Measurements from ENCODE around the gene TESK2. TPM values are rescaled to one million over a fixed set of nuclear protein-coding genes. Genes with fewer than 3 reads are reported as not detected.
"Not testable (repeated sequence)": the region's sequence is repeated elsewhere in the genome, so short reads cannot be mapped to it uniquely, and the experiment has no call there.

Gene TESK2
- total RNA-seq, 1 donor from 2014 or later: 12.3 TPM

DNA sequence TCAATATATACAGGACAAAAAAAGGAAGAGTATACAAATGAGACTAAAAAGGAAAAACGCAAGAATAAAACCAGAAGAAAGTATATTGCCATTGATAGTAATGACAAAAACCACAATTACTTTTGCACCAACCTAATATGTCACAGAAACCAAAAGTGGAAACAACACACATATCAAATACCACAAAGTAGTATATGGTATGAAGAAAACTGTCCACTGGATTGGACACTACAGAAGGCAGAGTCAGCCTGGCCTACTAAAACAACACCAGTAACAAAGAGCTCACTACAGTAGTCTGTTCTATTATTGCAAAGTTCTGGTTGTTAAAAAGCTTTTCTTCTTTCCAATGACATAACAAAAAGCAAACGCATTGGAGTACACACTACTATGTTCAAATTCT, 17.7 kb downstream of the TESK2 start:
- no peak for DNase-seq (ENCODE audit: low spot score)

GRCh38 chr1:45470306-45470798, 20.6 kb downstream of the TESK2 start:
- DNase-seq (ENCODE audit: low spot score): no peak

- not testable (repeated sequence) for DNase-seq (ENCODE audit: low spot score)
Measured at GRCh38 chr1:45467353-45467752, 23.6 kb downstream of the TESK2 start.

GRCh38 chr1:45465277-45465676, 25.7 kb downstream of the TESK2 start:
- DNase-seq (ENCODE audit: low spot score): no peak

GRCh38 chr1:45458894-45459293, 32.1 kb downstream of the TESK2 start:
- DNase-seq (ENCODE audit: low spot score): no peak

DNA sequence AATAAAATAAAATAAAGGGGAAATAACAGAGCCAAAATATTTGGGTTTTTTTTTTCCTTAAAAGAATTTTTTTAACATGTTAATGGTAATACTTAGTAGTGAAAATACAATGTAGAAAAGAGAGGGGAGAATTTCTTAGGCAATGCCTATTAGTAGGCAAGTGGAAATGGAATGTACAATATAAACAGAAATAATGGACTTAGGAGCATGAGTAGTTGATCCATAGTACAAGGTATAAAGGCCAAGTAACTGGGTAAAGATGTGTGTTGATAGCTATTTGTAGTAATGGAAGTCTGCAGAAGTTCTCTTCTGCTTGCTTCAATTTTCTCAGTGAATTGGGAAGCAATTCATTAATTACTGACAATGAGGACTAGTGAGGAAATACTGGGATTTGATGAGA, 34.4 kb downstream of the TESK2 start:
- no peak for DNase-seq (ENCODE audit: low spot score)

- DNase-seq (ENCODE audit: low spot score): no peak
Measured at GRCh38 chr1:45455162-45455561, 35.8 kb downstream of the TESK2 start.

DNA sequence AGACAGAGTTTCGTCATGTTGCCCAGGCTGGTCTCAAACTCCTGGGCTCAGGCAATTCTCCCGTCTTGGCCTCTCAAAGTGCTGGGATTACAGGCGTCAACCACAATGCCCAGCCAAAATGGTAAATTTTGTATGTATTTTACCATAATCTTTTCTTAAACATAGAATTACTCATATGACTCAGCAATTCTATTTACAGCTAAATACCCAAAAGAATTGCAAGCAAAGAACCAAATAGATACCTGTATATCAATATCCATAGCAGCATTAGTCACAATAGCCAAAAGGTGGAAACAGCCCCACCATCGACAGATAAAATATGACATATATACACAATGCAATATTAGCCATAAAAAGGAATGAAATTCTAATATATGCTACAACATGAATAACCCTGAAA, 36.5 kb downstream of the TESK2 start:
- no peak for DNase-seq (ENCODE audit: low spot score)

DNA sequence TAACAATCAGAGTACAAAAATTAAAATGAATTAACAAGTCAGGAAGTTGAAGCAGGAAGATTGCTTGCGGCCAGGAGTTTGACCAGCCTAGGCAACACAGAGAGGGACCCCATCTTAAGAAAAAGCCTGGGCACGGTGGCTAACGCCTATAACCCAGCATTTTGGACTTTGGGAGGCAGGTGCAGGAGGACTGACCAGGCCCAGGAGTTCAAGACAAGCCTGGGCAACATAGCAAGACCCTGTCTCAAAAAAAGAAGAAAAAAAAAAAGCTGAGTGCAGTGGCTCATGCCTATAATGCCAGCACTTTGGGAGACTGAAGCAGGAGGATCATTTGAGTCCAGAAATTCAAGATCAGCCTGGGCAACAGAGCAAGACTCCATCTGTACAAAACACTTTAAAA, 38.5 kb downstream of the TESK2 start:
- DNase-seq (ENCODE audit: low spot score): no peak

- DNase-seq (ENCODE audit: low spot score): no peak
Measured at GRCh38 chr1:45448357-45448756, 42.6 kb downstream of the TESK2 start.

- no peak for DNase-seq (ENCODE audit: low spot score)
Measured at GRCh38 chr1:45446950-45447672, 43.9 kb downstream of the TESK2 start.

GRCh38 chr1:45446530-45446929, 44.4 kb downstream of the TESK2 start:
- DNase-seq (ENCODE audit: low spot score): no peak

DNA sequence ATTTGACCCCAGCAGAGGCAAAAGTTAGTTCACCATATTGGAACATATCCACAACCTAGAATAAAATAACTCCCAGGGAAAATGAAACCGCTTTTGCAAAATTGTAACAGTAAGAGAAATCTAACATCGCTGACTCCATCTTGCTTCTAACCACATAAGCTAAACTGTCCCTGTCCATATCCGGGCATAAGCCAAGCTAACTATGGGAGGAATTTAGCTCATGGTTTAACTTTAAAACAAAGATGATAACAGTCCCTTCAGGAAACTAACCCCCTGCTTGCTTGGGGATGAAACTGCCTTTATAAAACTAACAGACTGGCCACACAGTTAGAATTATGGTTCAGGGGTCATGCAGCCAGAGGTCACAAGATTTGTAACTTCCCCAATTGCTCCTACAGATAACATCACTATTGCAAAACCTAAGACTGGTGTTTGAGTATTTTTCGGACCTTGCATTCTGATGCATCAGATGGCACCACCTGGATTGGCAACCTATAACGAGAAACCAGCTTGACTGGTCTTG, 46.3 kb downstream of the TESK2 start:
- no peak for DNase-seq (ENCODE audit: low spot score)

DNA sequence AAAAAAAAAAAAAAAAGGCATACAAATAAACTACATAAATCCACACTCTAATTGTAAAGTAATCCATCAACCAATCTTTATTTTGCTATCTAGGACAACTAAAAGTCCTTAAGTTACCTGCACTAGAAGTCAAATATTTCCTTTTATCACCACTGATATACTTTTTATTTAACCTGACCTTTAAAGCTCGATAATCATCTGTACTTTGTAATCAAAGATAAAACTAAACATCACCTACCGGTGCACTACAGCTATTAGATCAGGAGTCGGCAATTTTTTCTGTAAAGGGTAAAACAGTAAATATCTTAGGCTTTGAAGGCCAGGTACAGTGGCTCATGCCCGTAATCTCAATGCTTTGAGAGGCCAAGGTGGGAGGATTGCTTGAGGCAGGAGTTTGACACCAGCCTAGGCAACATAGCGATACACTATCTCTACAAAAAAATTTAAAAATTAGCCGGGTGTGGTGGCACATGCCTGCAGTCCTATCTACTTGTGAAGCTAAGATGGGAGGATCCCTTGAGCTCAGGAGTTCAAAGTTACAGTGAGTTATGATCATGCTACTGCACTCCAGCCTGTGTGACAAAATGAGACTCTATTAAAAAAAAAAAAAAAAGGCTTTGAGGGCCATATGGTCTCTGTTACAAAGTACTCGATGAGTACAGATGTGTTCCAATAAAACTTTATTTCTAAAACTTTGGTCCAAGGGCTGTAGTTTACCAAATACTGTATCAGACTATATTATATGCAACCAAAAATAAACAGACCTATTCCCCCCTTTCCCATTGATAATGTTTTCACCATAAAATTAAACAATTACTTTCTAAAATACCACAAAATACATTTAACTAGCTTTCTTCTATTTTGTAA, 47.1 kb downstream of the TESK2 start:
- no peak for DNase-seq (ENCODE audit: low spot score)

DNA sequence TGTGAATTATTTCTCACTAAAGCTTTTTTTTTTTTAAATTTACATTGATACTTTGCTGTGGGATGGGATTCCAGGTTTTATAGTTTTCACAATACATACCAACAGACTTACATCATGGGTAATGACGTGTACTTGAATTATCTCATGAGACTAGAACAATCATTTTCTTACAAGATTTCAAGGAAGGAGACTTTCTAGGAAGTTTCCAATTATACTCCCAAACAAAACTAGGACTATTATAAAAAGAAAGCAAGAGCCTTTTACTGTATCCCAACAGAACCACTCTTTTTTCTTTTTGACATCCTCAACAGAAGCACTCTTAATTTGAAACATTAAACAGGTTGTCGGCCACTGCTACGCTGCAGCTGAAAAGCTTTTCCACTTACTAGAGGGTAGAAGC, 48.7 kb downstream of the TESK2 start:
- DNase-seq (ENCODE audit: low spot score): no peak

DNA sequence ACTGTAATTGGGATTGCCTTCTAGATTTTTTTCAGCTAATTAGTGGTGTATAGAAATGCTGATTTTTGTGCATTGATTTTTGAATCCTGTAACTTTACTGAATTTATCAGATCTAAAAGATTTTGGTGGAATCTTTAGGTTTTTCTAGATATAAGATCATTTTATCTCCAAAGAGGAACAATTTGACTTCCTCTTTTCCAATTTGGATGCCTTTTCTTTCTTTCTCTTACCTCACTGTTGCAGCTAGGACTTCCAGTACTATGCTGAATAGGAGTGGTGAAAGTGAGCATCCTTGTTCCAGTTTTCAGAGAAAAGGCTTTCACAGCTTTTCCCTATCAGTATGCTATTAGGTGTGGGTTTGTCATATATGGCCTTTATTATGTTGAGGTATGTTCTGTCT, 53.6 kb downstream of the TESK2 start:
- DNase-seq (ENCODE audit: low spot score): no peak

DNA sequence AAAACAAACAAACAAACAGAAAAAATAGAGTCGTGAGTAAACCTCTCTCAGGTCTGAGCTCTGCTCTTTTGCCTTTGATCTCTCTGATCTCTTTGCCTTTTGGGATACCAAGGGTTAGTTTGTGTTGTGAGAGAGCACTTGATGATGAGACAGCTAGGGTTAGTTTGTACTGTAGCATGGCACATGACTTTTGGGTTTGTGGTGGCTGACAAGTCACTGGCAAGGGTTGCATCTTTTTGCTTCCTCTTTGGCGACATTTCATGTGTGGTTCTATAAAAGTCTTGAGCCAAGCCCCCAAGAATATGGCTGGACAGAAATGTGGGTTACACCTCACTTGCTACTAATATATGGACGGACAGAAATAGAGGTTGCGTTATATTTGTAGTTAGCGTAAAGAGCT, 60.5 kb downstream of the TESK2 start:
- DNase-seq (ENCODE audit: low spot score): no peak

- DNase-seq (ENCODE audit: low spot score): no peak
Measured at GRCh38 chr1:45429561-45430159, 61.3 kb downstream of the TESK2 start.

GRCh38 chr1:45423906-45424678, 66.9 kb downstream of the TESK2 start:
- no peak for DNase-seq (ENCODE audit: low spot score)

GRCh38 chr1:45421935-45422334, 69.0 kb downstream of the TESK2 start:
- DNase-seq (ENCODE audit: low spot score): no peak

GRCh38 chr1:45414746-45415145, 76.2 kb downstream of the TESK2 start:
- no peak for DNase-seq (ENCODE audit: low spot score)

DNA sequence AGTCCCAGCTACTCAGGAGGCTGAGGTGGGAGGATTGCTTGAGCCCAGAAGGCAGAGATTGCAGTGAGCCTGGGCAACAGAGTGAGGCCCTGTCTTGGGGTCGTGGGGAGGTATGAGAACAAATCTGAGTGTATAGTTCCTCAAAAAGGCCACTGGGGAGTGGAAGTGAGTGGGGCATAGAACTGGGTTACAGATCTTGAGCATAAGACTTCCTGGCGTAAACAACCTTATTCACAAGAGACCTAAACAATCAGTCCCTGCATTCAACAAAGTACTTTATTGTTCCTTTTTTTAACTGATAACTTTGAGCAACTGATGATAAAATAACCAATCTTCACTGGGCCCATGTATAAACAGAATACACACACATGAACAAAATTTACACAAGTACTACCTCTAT, 78.1 kb downstream of the TESK2 start:
- no peak for DNase-seq (ENCODE audit: low spot score)
